HG02759 (cell line): Measurements from ENCODE around the gene NBPF1.
"Not testable (repeated sequence)": the region's sequence is repeated elsewhere in the genome, so short reads cannot be mapped to it uniquely, and the experiment has no call there.

ENCODE experiments used
- ATAC-seq: cut with Tn5 transposase; IDR thresholded peaks from one replicate; pipeline ENCODE4 v1.9.1; 2021; ENCODE audit warnings: mild to moderate bottlenecking, moderate library complexity; ENCODE audit not compliant: unreplicated experiment

The NBPF1 gene

DNA sequence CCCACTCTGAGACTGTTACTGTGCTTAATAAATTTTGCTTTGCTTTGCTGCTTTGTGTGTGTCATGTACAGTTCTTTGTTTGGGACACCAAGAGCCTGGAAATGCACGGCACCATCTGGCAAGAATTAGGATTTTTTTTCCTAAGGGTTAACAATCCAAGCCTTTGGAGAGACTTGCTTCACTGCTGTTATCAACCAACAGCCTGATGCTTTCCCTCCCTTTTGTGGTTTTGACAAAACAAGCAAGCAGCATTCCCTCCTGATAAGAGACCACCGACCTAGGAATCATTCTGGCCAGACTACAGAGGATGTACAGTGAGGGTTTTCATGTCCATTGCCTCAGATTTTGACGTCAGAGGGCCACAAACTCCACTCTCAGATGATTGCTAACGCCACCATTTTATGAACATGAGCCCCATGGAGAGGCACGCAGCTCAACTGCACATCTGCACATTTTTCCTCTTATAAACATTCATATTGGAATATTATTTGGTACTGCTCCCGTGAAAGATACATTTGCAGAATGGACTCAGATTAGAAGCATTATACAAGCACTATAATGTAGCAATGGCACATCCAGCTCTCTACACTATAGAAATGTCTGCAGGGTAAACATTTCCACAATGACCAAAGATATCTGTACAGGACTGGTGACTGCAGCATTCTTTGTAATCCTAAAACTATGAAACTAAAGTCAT is 94.0 kb downstream of the NBPF1 start:
- ATAC-seq, result not testable (repeated sequence)

- ATAC-seq, result not testable (repeated sequence)
Measured at GRCh38 chr1:16518913-16519254, 94.5 kb downstream of the NBPF1 start.

- not testable (repeated sequence) for ATAC-seq
Measured at GRCh38 chr1:16516694-16517410, 96.5 kb downstream of the NBPF1 start.

DNA sequence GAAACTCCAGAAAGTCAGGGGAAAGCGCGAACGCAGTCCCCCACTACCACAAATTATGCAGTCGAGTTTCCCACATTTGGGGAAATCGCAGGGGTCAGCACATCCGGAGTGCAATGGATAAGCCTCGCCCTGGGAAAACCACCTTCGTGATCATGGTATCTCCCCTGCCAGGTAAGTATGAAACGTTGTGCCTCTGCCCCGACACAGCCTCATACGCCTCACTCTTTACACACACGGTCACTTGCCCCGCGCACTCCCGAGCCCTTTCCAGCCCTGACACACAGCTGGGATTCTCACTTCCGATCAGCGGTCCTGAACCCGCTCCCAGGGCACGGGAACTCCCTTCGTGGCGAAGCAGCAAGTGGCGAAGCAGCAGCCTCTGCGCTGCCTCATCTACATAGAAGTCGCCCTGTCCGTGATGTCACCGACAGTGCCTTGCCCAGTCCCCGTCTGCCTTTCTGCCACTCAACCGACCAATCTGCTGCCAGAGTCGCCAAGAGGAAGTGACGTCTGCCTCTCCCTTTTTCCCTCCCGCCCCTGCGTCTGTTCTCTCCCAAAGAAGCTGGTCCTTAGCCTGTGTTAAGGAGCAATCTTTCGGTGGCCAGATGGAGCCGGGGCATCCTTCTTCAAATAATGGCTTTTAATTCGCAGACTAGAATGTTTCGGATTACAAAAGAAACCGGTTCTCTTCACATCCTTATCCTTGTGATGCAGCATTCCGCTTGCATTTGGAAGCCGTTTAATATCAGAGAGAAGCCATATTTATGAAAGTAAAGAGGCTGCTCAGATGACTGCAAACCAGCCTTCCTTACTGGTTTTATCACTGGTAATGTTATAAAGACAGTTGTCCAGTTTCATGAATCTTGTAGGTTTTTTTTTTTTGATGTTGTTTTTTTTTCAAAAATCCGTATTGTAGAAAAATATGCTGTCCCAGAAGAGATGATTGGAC is 99.0 kb downstream of the NBPF1 start, which contains the start of gene RNU1-1:
Gene RNU1-1 (minus strand): TSS at position 179 of the 949 bp plus-strand sequence.
- ATAC-seq, result not testable (repeated sequence)

- peak; percentile 87 for ATAC-seq
Measured at GRCh38 chr1:16513412-16514106, 99.8 kb downstream of the NBPF1 start.

DNA sequence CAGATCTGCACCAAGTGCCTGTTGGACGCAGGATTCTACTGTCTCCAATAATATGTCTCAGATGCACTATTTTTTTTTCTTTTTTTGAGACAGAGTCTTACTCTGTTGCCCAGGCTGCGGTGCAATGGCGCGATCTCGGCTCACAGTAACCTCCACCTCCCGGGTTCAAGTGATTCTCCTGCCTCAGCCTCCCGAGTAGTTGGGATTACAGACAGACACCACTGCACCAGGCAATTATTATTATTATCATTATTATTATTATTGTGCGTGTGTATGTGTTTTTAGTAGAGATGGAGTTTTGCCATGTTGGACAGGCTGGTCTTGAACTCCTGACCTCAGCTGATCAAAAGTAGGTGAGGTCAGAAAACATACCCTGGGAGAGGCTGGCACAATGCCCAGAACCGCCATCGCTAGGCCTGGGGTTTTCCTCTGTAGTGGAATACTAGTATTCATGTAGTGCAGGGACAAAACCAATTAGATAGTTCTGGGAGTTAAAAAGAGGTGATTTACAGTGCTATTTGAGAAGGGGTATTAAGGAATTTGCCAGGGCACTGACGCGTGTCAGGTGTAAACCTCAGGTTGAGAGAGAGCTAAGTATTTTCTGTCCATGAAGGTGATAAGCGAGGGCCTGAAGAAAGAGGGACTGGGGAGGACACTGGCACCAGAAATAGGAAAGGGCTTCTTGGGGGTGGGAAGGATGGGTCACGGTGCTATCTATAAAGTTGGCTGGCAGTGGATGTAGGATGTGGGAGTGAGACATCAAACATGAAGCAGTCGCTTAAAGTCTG is 100.5 kb downstream of the NBPF1 start:
- ATAC-seq, result not testable (repeated sequence)
